A673 (cell line): ENCODE data around the gene CMTM7. TPM values are rescaled to one million over a fixed set of nuclear protein-coding genes. Genes with fewer than 3 reads are reported as not detected.

Experiments
- BruUV-seq: library from RNA; stranded (reverse); fragments of 400-500 nt; replicated peaks from 2 replicates; lab custom pipeline; 2021; lab: Mats Ljungman, UMichigan
- CTCF ChIA-PET: fragments of 300-600 bp; sonication (Branson Sonifier 250); formaldehyde crosslinking; loops from one replicate; lab custom pipeline; 2022; ENCODE audit warnings: antibody characterized with exemption; lab: Charles Lee
- POLR2A ChIA-PET: fragments of 300-600 bp; sonication (Branson Sonifier 250); formaldehyde crosslinking; loops from one replicate; lab custom pipeline; 2022; ENCODE audit warnings: antibody characterized with exemption; ENCODE audit not compliant: low non-redundant PET; lab: Charles Lee
- DNase-seq: peaks from one replicate; pipeline ENCODE4 v3.0.0-alpha.2; 2015; ENCODE audit warnings: low spot score
- H3K27ac ChIP-seq: fragments of 200-600 bp; sonication (generic); 2 replicates; pipeline ENCODE4 v1.5.1; 2016; ENCODE audit warnings: mixed run types, low read depth, mild to moderate bottlenecking, mixed read lengths, antibody characterized with exemption, low read length; ENCODE audit not compliant: poor library complexity, severe bottlenecking
- H3K27me3 ChIP-seq: fragments of 200-600 bp; sonication (generic); replicated peaks from 2 replicates; pipeline ENCODE4 v1.6.1; 2017; ENCODE audit warnings: mixed run types, low read depth, mild to moderate bottlenecking, mixed read lengths, antibody characterized with exemption, low read length; ENCODE audit not compliant: insufficient read depth, poor library complexity
- H3K36me3 ChIP-seq: fragments of 200-600 bp; sonication (generic); 2 replicates; pipeline ENCODE4 v1.6.1; 2016; ENCODE audit warnings: mixed run types, mild to moderate bottlenecking, mixed read lengths, antibody characterized with exemption, low read length; ENCODE audit not compliant: insufficient read depth, poor library complexity, severe bottlenecking
- H3K4me1 ChIP-seq: fragments of 200-600 bp; sonication (generic); 2 replicates; pipeline ENCODE4 v1.6.1; 2017; ENCODE audit warnings: mixed run types, mild to moderate bottlenecking, mixed read lengths, antibody characterized with exemption, low read length; ENCODE audit not compliant: insufficient read depth, poor library complexity, severe bottlenecking
- H3K4me3 ChIP-seq: fragments of 200-600 bp; sonication (generic); 2 replicates; pipeline ENCODE4 v1.5.1; 2016; ENCODE audit warnings: low read depth, mixed run types, mild to moderate bottlenecking, mixed read lengths, low read length; ENCODE audit not compliant: poor library complexity, severe bottlenecking
- H3K9me3 ChIP-seq: fragments of 200-600 bp; sonication (generic); 2 replicates; pipeline ENCODE4 v1.6.1; 2016; ENCODE audit warnings: mixed run types, low read depth, mild to moderate bottlenecking, mixed read lengths, antibody characterized with exemption, low read length; ENCODE audit not compliant: poor library complexity, severe bottlenecking
- EZH2 ChIP-seq: fragments of 200-600 bp; sonication (generic); IDR thresholded peaks from 2 replicates; pipeline ENCODE4 v1.6.1; 2017; ENCODE audit warnings: borderline replicate concordance, low read depth, mild to moderate bottlenecking, mixed read lengths, antibody characterized with exemption, low read length; ENCODE audit not compliant: poor library complexity, severe bottlenecking
- intact Hi-C: fragments of 100-400 bp; cut with micrococcal nuclease; formaldehyde crosslinking; loops from one replicate; pipeline ENCODE4 v1.10.0; 2022; ENCODE audit not compliant: unreplicated experiment
- total RNA-seq: library from RNA; stranded (reverse); gene quantifications from 2 replicates; pipeline ENCODE4 v1.2.3, GENCODE V29; 2021
- TF ChIP-seq, protein P1 (sequence below): fragments of 300-800, 200-600 bp; sonication (generic); conservative IDR thresholded peaks from 2 replicates; pipeline ENCODE4 v1.5.1; 2017; ENCODE audit warnings: low read depth, mild to moderate bottlenecking, antibody characterized with exemption, low read length, moderate library complexity, mixed read lengths

Gene CMTM7
- total RNA-seq, 1 experiment from 2014 or later: not detected

DNA sequence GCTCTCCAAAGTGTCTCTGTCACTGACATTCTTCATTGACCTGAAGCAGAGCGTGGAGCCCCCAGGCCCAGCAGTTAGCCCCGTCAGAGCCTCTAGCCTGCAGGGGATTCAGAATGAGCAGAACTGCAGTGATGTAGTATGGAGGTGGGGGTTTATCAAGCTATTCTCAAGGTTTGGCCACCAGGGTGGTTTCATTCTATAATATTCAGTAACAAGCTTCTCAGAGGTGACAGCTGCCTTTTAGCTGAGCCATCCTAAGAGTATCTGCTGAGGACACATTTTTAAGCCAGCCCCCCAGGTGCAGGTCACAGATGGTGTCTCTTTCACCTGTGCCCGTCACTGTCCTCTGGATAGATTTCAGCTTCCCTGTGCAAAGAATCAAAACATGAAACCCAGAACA lies 31.9 kb downstream of the CMTM7 start:
- CTCF ChIA-PET: no interaction called here
- no peak for DNase-seq
- BruUV-seq: no TSS peak
- Histone ChIP-seq H3K4me3 (no peak overlapping the region), H3K4me1 (peaks cover 11% of the 10 kb centered on the region), H3K27ac (no peak overlapping the region), H3K36me3 (no peaks in the 10 kb centered on the region), H3K27me3 (peaks cover 57% of the 10 kb centered on the region), H3K9me3 (no peaks in the 10 kb centered on the region)
- intact Hi-C loops: no loop called here
- TF ChIP-seq EZH2: no peak
- TF ChIP-seq, protein P1, sequence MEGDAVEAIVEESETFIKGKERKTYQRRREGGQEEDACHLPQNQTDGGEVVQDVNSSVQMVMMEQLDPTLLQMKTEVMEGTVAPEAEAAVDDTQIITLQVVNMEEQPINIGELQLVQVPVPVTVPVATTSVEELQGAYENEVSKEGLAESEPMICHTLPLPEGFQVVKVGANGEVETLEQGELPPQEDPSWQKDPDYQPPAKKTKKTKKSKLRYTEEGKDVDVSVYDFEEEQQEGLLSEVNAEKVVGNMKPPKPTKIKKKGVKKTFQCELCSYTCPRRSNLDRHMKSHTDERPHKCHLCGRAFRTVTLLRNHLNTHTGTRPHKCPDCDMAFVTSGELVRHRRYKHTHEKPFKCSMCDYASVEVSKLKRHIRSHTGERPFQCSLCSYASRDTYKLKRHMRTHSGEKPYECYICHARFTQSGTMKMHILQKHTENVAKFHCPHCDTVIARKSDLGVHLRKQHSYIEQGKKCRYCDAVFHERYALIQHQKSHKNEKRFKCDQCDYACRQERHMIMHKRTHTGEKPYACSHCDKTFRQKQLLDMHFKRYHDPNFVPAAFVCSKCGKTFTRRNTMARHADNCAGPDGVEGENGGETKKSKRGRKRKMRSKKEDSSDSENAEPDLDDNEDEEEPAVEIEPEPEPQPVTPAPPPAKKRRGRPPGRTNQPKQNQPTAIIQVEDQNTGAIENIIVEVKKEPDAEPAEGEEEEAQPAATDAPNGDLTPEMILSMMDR: no peak
- POLR2A ChIA-PET: no interaction called here

DNA sequence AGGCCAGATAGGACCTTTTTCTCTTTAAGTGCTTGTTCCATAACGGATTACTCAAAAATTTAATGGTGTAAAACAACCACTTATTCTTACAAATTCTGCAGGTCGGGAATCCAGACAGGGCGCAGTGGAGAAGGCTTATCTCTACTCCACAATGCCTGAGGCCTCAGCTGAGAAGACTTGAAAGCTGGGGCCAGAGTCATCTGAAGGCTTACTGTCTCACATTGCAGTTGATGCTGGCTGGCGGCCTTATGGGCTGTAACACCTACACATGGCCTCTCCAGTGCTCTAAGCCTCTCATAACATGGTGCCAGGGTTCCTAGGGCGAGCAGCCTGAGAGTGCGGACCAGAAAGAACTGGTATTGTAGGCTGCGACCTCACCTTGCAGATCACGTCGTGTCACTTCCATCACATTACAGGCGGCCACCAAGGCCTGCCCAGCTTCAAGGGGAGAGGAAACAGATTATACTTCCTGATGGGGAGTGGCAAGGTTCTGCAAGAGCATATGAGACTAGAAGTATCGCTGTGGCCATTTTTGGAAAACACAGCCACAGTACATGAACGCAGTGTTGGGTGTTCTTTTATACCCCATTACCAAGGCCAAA lies 32.4 kb downstream of the CMTM7 start:
- Histone ChIP-seq H3K4me3 (no peak overlapping the region), H3K27me3 (peaks cover 56% of the 10 kb centered on the region), H3K9me3 (no peaks in the 10 kb centered on the region), H3K36me3 (no peaks in the 10 kb centered on the region), H3K27ac (no peak overlapping the region), H3K4me1 (peaks cover 11% of the 10 kb centered on the region)
- CTCF ChIA-PET: no interaction called here
- POLR2A ChIA-PET: no interaction called here
- DNase-seq: no peak
- TF ChIP-seq EZH2: no peak
- TF ChIP-seq, protein P1: no peak
- no TSS peak for BruUV-seq
- intact Hi-C loops: no loop called here

DNA sequence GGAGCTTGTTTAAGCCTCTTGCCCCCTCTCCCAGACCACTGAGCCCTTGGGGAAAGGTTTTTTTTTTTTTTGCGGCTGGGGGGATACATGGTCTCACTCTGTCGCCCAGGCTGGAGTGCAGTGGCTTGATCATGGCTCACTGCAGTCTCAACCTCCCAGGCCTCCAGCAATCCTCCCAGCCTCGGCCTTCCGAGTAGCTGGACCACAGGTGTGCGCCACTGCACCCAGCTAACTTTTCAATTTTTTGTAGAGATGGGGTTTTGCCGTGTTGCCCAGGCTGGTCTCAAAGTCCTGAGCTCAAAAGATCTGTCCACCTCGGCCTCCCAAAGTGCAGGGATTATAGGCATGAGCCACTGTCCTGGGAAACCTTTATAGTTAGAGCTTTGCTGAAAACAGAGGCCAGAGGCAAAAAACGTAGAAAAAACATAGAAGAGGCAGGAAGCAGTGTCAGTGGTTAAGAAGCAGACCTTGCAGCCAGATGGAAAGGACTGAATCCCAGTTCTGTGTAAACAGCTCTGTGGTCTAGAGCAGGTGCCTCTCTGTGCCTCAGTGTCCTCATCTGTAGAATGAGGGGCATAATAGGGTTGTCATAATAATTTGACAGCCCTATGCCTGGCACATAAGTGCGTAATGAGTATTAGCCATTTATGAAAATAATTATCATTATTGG lies 33.1 kb downstream of the CMTM7 start:
- Histone ChIP-seq H3K9me3 (no peaks in the 10 kb centered on the region), H3K27me3 (peaks cover 50% of the 10 kb centered on the region), H3K27ac (no peak overlapping the region), H3K4me3 (no peak overlapping the region), H3K4me1 (peaks cover 11% of the 10 kb centered on the region), H3K36me3 (no peaks in the 10 kb centered on the region)
- ChIA-PET CTCF (no interaction called here), POLR2A (no interaction called here)
- BruUV-seq: no TSS peak
- no peak for TF ChIP-seq EZH2
- TF ChIP-seq, protein P1: no peak
- no peak for DNase-seq
- intact Hi-C loops: no loop called here
